ENCODE measurements around the gene CREM. TPM values are rescaled to one million over a fixed set of nuclear protein-coding genes. Genes with fewer than 3 reads are reported as not detected.
"Not testable (repeated sequence)": the region's sequence is repeated elsewhere in the genome, so short reads cannot be mapped to it uniquely, and the experiment has no call there.

Gene CREM
- total RNA-seq, 3 donors from 2014 or later: 11.8 to 27.4 (median 13.5) TPM

- ATAC-seq: no peak
- Histone ChIP-seq H3K4me1 (ENCODE audit: low read depth) (no peaks in the 10 kb centered on the region), H3K4me3 (no peak overlapping the region), H3K9me3 (no peaks in the 10 kb centered on the region), H3K36me3 (ENCODE audit: low read depth) (no peaks in the 10 kb centered on the region)
- no peak for TF ChIP-seq CTCF (IDR thresholded peaks at IDR 0.05)
- DNase-seq: no peak
- intact Hi-C loops (cut with DNase I, micrococcal nuclease): loop anchor here in 1 of 2 donors (5.0 kb wide), 1 partner anchor 92 kb away; no protein-coding TSS in a partner anchor
These were observed 88.0 kb downstream of the CREM start for GRCh38 chr10:35214607-35215020.

- no peak for TF ChIP-seq CTCF (IDR thresholded peaks at IDR 0.05)
- DNase-seq: no peak
- Histone ChIP-seq H3K36me3 (ENCODE audit: low read depth) (no peaks in the 10 kb centered on the region), H3K4me3 (no peak overlapping the region), H3K4me1 (ENCODE audit: low read depth) (no peaks in the 10 kb centered on the region), H3K9me3 (no peaks in the 10 kb centered on the region)
- ATAC-seq: no peak
- intact Hi-C loops (cut with DNase I, micrococcal nuclease): loop anchor here in 1 of 2 donors (5.0 kb wide), 1 partner anchor 93 kb away; no protein-coding TSS in a partner anchor
These were observed 88.5 kb downstream of the CREM start for GRCh38 chr10:35215107-35215506.

GRCh38 chr10:35216303-35216905 is 89.8 kb downstream of the CREM start:
- Histone ChIP-seq H3K4me1 (ENCODE audit: low read depth) (no peaks in the 10 kb centered on the region), H3K4me3 (no peak overlapping the region), H3K36me3 (ENCODE audit: low read depth) (no peaks in the 10 kb centered on the region), H3K9me3 (no peaks in the 10 kb centered on the region)
- TF ChIP-seq CTCF (IDR thresholded peaks at IDR 0.05): no peak
- peak; percentile 72 for ATAC-seq
- intact Hi-C loops (cut with DNase I, micrococcal nuclease): loop anchor here in 1 of 2 donors (5.0 kb wide), 1 partner anchor 94 kb away; no protein-coding TSS in a partner anchor
- DNase-seq: peak in 1 of 3 donors; percentile 39

- intact Hi-C loops (cut with DNase I, micrococcal nuclease): loop anchor here in 1 of 2 donors (5.0 kb wide), 1 partner anchor 95 kb away; no protein-coding TSS in a partner anchor
- not testable (repeated sequence) for ATAC-seq; H3K36me3 ChIP-seq (ENCODE audit: low read depth); DNase-seq; H3K4me1 ChIP-seq (ENCODE audit: low read depth); H3K9me3 ChIP-seq; H3K4me3 ChIP-seq
These were observed 90.3 kb downstream of the CREM start for GRCh38 chr10:35216956-35217355.

GRCh38 chr10:35217455-35217854 is 90.8 kb downstream of the CREM start:
- intact Hi-C loops (cut with DNase I, micrococcal nuclease): loop anchor here in 1 of 2 donors (5.0 kb wide), 1 partner anchor 95 kb away; no protein-coding TSS in a partner anchor
- Histone ChIP-seq H3K4me1 (ENCODE audit: low read depth) (no peaks in the 10 kb centered on the region), H3K4me3 (no peak overlapping the region), H3K9me3 (no peaks in the 10 kb centered on the region), H3K36me3 (ENCODE audit: low read depth) (no peaks in the 10 kb centered on the region)
- no peak for TF ChIP-seq CTCF (IDR thresholded peaks at IDR 0.05)
- DNase-seq: no peak
- ATAC-seq: no peak

- peak; percentile 84 for ATAC-seq
- intact Hi-C loops (cut with DNase I, micrococcal nuclease): loop anchor here in 1 of 2 donors (5.0 kb wide), 1 partner anchor 96 kb away; no protein-coding TSS in a partner anchor
- DNase-seq: peak in 2 of 3 donors; percentile 65 to 95
- TF ChIP-seq CTCF (IDR thresholded peaks at IDR 0.05): peak; percentile 41
- Histone ChIP-seq H3K9me3 (no peaks in the 10 kb centered on the region), H3K36me3 (ENCODE audit: low read depth) (no peaks in the 10 kb centered on the region), H3K4me3 (no peak overlapping the region), H3K4me1 (ENCODE audit: low read depth) (no peaks in the 10 kb centered on the region)
These were observed 91.8 kb downstream of the CREM start for GRCh38 chr10:35218339-35218955.

Data from mucosa of descending colon (tissue), 3 donors.